Panc1 (cell line): ENCODE results near the gene SOX9.

Experiments
- CTCF ChIP-seq: fragments of 450-650 bp; IDR thresholded peaks from 2 replicates; pipeline ENCODE4 v1.5.1; 2017; ENCODE audit warnings: mild to moderate bottlenecking
- POLR2AphosphoS5 ChIP-seq: IDR thresholded peaks from 2 replicates; pipeline ENCODE4 v1.6.1; 2012; ENCODE audit warnings: mild to moderate bottlenecking, low read depth, low read length, moderate library complexity

- TF ChIP-seq CTCF = no peak
- no peak for TF ChIP-seq POLR2AphosphoS5
Observed at GRCh38 chr17:72144101-72144500, 23.3 kb downstream of the SOX9 start.
